H9 (cell line): Measurements from ENCODE around the gene PRDM13. TPM values are rescaled to one million over a fixed set of nuclear protein-coding genes. Genes with fewer than 3 reads are reported as not detected.

Source experiments
- DNase-seq: peaks from one replicate; pipeline ENCODE4 v3.0.0-alpha.2; 2017
- H2AFZ ChIP-seq: one replicate; pipeline ENCODE4 v1.6.1; 2013; ENCODE audit warnings: mild to moderate bottlenecking, low read length, control low read depth, moderate library complexity
- H2AK5ac ChIP-seq: 2 replicates; pipeline ENCODE4 v1.6.1; 2013; ENCODE audit warnings: low read length, control low read depth, mixed read lengths; ENCODE audit not compliant: insufficient read length
- H2BK120ac ChIP-seq: one replicate; pipeline ENCODE4 v1.6.1; 2013; ENCODE audit warnings: low read depth, mild to moderate bottlenecking, low read length, control low read depth, inconsistent platforms; ENCODE audit not compliant: poor library complexity, severe bottlenecking
- H2BK12ac ChIP-seq: 2 replicates; pipeline ENCODE4 v1.6.1; 2013; ENCODE audit warnings: low read length, control low read depth, mixed read lengths, low read depth; ENCODE audit not compliant: insufficient read length
- H2BK15ac ChIP-seq: 2 replicates; pipeline ENCODE4 v1.6.1; 2013; ENCODE audit warnings: low read depth, low read length, control low read depth
- H2BK20ac ChIP-seq: one replicate; pipeline ENCODE4 v1.6.1; 2013; ENCODE audit warnings: low read depth, mild to moderate bottlenecking, low read length, control low read depth, inconsistent platforms; ENCODE audit not compliant: poor library complexity, severe bottlenecking
- H2BK5ac ChIP-seq: 2 replicates; pipeline ENCODE4 v1.6.1; 2013; ENCODE audit warnings: low read length, control low read depth, mixed read lengths; ENCODE audit not compliant: insufficient read length
- H3K14ac ChIP-seq: 2 replicates; pipeline ENCODE4 v1.6.1; 2013; ENCODE audit warnings: low read length, control low read depth; ENCODE audit not compliant: insufficient read depth
- H3K18ac ChIP-seq: 2 replicates; pipeline ENCODE4 v1.6.1; 2013; ENCODE audit warnings: low read depth, mild to moderate bottlenecking, mixed read lengths, low read length, control low read depth; ENCODE audit not compliant: insufficient read length
- H3K23ac ChIP-seq: 2 replicates; pipeline ENCODE4 v1.6.1; 2013; ENCODE audit warnings: low read length, control low read depth, mixed read lengths, low read depth; ENCODE audit not compliant: insufficient read length
- H3K23me2 ChIP-seq: 2 replicates; pipeline ENCODE4 v1.6.1; 2013; ENCODE audit warnings: low read depth, mild to moderate bottlenecking, mixed read lengths, low read length, control low read depth; ENCODE audit not compliant: insufficient read length, poor library complexity, severe bottlenecking
- H3K27ac ChIP-seq: 2 replicates; pipeline ENCODE4 v1.5.1; 2013; ENCODE audit warnings: low read length, control low read depth, mixed read lengths, low read depth; ENCODE audit not compliant: insufficient read length
- H3K27me3 ChIP-seq: 2 replicates; pipeline ENCODE4 v1.6.1; 2013; ENCODE audit warnings: low read length, control low read depth, inconsistent platforms; ENCODE audit not compliant: insufficient read depth
- H3K4ac ChIP-seq: 2 replicates; pipeline ENCODE4 v1.6.1; 2013; ENCODE audit warnings: low read depth, mild to moderate bottlenecking, control low read depth, inconsistent platforms, low read length, moderate library complexity
- H3K4me1 ChIP-seq: 2 replicates; pipeline ENCODE4 v1.6.1; 2013; ENCODE audit warnings: low read length, control low read depth, inconsistent platforms; ENCODE audit not compliant: insufficient read depth
- H3K4me2 ChIP-seq: 2 replicates; pipeline ENCODE4 v1.6.1; 2013; ENCODE audit warnings: low read length, control low read depth, mixed read lengths; ENCODE audit not compliant: insufficient read length, insufficient read depth
- H3K56ac ChIP-seq: 2 replicates; pipeline ENCODE4 v1.6.1; 2013; ENCODE audit warnings: low read depth, mild to moderate bottlenecking, mixed read lengths, low read length, control low read depth; ENCODE audit not compliant: insufficient read length
- H3K79me1 ChIP-seq: 2 replicates; pipeline ENCODE4 v1.6.1; 2013; ENCODE audit warnings: low read depth, mild to moderate bottlenecking, moderate library complexity, low read length, control low read depth, inconsistent platforms; ENCODE audit not compliant: insufficient read depth, poor library complexity, severe bottlenecking
- H3K79me2 ChIP-seq: 2 replicates; pipeline ENCODE4 v1.6.1; 2013; ENCODE audit warnings: low read length, control low read depth, inconsistent platforms; ENCODE audit not compliant: insufficient read depth
- H3K9ac ChIP-seq: 2 replicates; pipeline ENCODE4 v1.6.1; 2013; ENCODE audit warnings: low read length, control low read depth, mixed read lengths; ENCODE audit not compliant: insufficient read length; ENCODE audit errors: extremely low read depth
- H3K9me3 ChIP-seq: one replicate; pipeline ENCODE4 v1.6.1; 2013; ENCODE audit warnings: low read depth, low read length, inconsistent platforms; ENCODE audit not compliant: control insufficient read depth
- H3T11ph ChIP-seq: one replicate; pipeline ENCODE4 v1.6.1; 2013; ENCODE audit warnings: mild to moderate bottlenecking, low read length, control low read depth, inconsistent platforms
- H4K20me1 ChIP-seq: one replicate; pipeline ENCODE4 v1.6.1; 2013; ENCODE audit not compliant: control insufficient read depth, insufficient read length, insufficient read depth
- H4K5ac ChIP-seq: 2 replicates; pipeline ENCODE4 v1.6.1; 2013; ENCODE audit warnings: low read depth, mild to moderate bottlenecking, mixed read lengths, low read length, control low read depth; ENCODE audit not compliant: insufficient read length
- H4K8ac ChIP-seq: replicated peaks from 2 replicates; pipeline ENCODE4 v1.6.1; 2013; ENCODE audit warnings: low read length, control low read depth, mixed read lengths, low read depth; ENCODE audit not compliant: insufficient read length
- H4K91ac ChIP-seq: 2 replicates; pipeline ENCODE4 v1.6.1; 2013; ENCODE audit warnings: low read depth, mild to moderate bottlenecking, moderate library complexity, mixed read lengths, low read length, control low read depth; ENCODE audit not compliant: insufficient read length
- H3K27ac Mint-ChIP-seq, 3 experiments: 2 replicates in 2 of 3; 3 replicates in 1 of 3; pipeline ENCODE4 v1.8.0; 2020 to 2021; ENCODE audit warnings: mixed read lengths in 3 of 3, mild to moderate bottlenecking in 1 of 3, moderate library complexity in 1 of 3
- H3K27me3 Mint-ChIP-seq: 2 replicates; pipeline ENCODE4 v1.8.0; 2021; ENCODE audit warnings: low read depth, mild to moderate bottlenecking, moderate library complexity, mixed read lengths
- H3K36me3 Mint-ChIP-seq, 3 experiments: 2 replicates in 2 of 3; 3 replicates in 1 of 3; pipeline ENCODE4 v1.8.0; 2020 to 2021; ENCODE audit warnings: low read depth in 3 of 3, mixed read lengths in 3 of 3; ENCODE audit not compliant: insufficient read depth in 1 of 3
- H3K4me1 Mint-ChIP-seq, 2 experiments: 2 replicates each; pipeline ENCODE4 v1.8.0; 2020; ENCODE audit warnings: mixed read lengths in 2 of 2
- H3K4me3 Mint-ChIP-seq, 2 experiments: 2 replicates in 1 of 2; 3 replicates in 1 of 2; pipeline ENCODE4 v1.8.0; 2020 to 2021; ENCODE audit warnings: mild to moderate bottlenecking in 2 of 2, mixed read lengths in 2 of 2, moderate library complexity in 1 of 2
- H3K9me3 Mint-ChIP-seq, 2 experiments: 2 replicates in 1 of 2; 3 replicates in 1 of 2; pipeline ENCODE4 v1.8.0; 2020; ENCODE audit warnings: mild to moderate bottlenecking in 2 of 2, mixed read lengths in 2 of 2, moderate library complexity in 1 of 2
- WGBS: extraction: QIAGEN DNeasy Blood & Tissue Kit; methylation state at CpG from one replicate; pipeline ENCODE4 v1.1.7; 2013; ENCODE audit warnings: missing lambda C conversion rate, low lambda C conversion rate, mixed read lengths; ENCODE audit not compliant: insufficient read length; ENCODE audit errors: extremely low coverage; 5-methylcytosine and 5-hydroxymethylcytosine counted together
- total RNA-seq: library from RNA; stranded (reverse); gene quantifications from 2 replicates; pipeline ENCODE4 v1.2.1, GENCODE V29; 2021
- TF ChIP-seq, protein P1 (sequence below): fragments of 200-600 bp; sonication (generic); conservative IDR thresholded peaks from 3 replicates; pipeline ENCODE4 v1.8.0; 2021; ENCODE audit warnings: antibody characterized with exemption, mild to moderate bottlenecking

The PRDM13 gene
- total RNA-seq, 1 experiment from 2014 or later, result not detected

GRCh38 chr6:99617131-99617530, 10.5 kb downstream of the PRDM13 start:
- no peak overlapping the region for H3K4ac ChIP-seq
- H3K18ac ChIP-seq, result no peak overlapping the region
- peaks cover 8% of the 10 kb centered on the region for H3K23me2 ChIP-seq
- no peak overlapping the region for H2BK15ac ChIP-seq
- H2AFZ ChIP-seq, result no peak overlapping the region
- no peak overlapping the region for H2AK5ac ChIP-seq
- peaks cover 73% of the 10 kb centered on the region for H3K27me3 ChIP-seq
- no peak overlapping the region for H2BK5ac ChIP-seq
- DNase-seq, result no peak
- H2BK12ac ChIP-seq, result no peak overlapping the region
- peaks cover 8 to 14% of the 10 kb centered on the region in 2 experiments for H3K4me1 Mint-ChIP-seq
- H2BK20ac ChIP-seq, result no peak overlapping the region
- no peak overlapping the region for H3K4me3 Mint-ChIP-seq
- no peak overlapping the region for H3K9ac ChIP-seq
- no peak overlapping the region for H4K8ac ChIP-seq
- peaks cover 99% of the 10 kb centered on the region for H3K27me3 Mint-ChIP-seq
- H3K79me2 ChIP-seq, result no peaks in the 10 kb centered on the region
- no peaks in the 10 kb centered on the region for H4K20me1 ChIP-seq
- H4K5ac ChIP-seq, result no peak overlapping the region
- no peaks in the 10 kb centered on the region for H3K4me1 ChIP-seq
- H2BK120ac ChIP-seq, result no peak overlapping the region
- H3K23ac ChIP-seq, result no peak overlapping the region
- H3K9me3 Mint-ChIP-seq, result peaks cover 7 to 12% of the 10 kb centered on the region in 2 experiments
- H3K27ac Mint-ChIP-seq, result no peak overlapping the region
- no peak overlapping the region for H4K91ac ChIP-seq
- peaks cover 0 to 4% (median 0%) of the 10 kb centered on the region in 3 experiments; a peak in 4 of 7 replicates for H3K36me3 Mint-ChIP-seq
- no peak overlapping the region for H3K27ac ChIP-seq
- H3K14ac ChIP-seq, result no peak overlapping the region
- H3K4me2 ChIP-seq, result no peak overlapping the region
- no peaks in the 10 kb centered on the region for H3K9me3 ChIP-seq
- H3K56ac ChIP-seq, result no peak overlapping the region
- H3K79me1 ChIP-seq, result no peaks in the 10 kb centered on the region
- H3T11ph ChIP-seq, result no peak overlapping the region
- TF ChIP-seq, protein P1, sequence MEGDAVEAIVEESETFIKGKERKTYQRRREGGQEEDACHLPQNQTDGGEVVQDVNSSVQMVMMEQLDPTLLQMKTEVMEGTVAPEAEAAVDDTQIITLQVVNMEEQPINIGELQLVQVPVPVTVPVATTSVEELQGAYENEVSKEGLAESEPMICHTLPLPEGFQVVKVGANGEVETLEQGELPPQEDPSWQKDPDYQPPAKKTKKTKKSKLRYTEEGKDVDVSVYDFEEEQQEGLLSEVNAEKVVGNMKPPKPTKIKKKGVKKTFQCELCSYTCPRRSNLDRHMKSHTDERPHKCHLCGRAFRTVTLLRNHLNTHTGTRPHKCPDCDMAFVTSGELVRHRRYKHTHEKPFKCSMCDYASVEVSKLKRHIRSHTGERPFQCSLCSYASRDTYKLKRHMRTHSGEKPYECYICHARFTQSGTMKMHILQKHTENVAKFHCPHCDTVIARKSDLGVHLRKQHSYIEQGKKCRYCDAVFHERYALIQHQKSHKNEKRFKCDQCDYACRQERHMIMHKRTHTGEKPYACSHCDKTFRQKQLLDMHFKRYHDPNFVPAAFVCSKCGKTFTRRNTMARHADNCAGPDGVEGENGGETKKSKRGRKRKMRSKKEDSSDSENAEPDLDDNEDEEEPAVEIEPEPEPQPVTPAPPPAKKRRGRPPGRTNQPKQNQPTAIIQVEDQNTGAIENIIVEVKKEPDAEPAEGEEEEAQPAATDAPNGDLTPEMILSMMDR, result no peak
- no CpG with 5 or more reads among the region's 2 CpGs for WGBS
